LHCN-M2 (cell line): ENCODE measurements around the gene PLXNA4. TPM values are rescaled to one million over a fixed set of nuclear protein-coding genes. Genes with fewer than 3 reads are reported as not detected.

Source experiments
- DNase-seq: peaks from one replicate; pipeline ENCODE4 v3.0.0-alpha.2; 2012; ENCODE audit warnings: low read depth
- total RNA-seq: library from RNA; depleted of rRNA; stranded (reverse); fragments of >200 nt; gene quantifications from 2 replicates; pipeline ENCODE4 v1.2.3, GENCODE V29; 2014

PLXNA4 gene
- total RNA-seq, 1 experiment from 2014 or later = not detected

DNA sequence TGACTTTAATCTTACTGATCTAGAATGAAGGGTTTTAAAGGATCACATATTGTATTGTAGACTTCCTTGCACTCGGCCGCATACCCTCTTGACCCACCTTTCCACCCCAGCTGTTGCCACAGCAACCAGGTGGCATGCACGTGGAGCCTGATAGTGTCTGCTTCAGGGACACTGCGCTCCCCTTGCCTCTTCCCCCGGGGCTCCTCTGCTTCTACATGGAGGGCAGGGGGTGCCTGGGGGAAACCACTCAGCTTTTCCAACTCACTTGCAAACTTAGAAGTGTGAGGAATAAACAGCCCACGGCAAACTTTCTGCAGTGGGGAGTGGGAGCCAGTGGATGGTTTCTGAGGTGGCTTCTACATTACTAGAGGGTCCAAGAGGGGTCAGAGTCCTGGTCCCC, 458.6 kb downstream of the PLXNA4 start:
- no peak for DNase-seq

DNA sequence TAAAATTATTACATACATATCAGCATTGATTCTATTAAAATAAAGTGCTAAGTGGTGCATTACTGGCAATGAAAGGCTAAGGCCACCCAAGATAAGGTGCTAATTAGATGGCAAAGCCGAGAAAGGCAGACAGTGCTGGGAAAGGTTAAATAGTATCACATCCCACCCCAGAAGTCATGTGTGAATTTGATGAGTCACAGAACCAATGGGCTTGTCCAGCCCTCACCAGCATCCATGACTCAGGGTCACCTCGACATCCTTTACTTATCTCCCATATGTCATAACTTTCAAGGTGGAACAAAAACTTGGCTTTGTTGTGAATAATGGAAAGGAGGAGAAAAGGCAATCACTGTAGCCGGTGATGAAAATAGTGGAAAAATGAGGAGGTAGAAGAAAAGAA, 459.1 kb downstream of the PLXNA4 start:
- peak; percentile 1 for DNase-seq

GRCh38 chr7:132116369-132116768, 459.9 kb downstream of the PLXNA4 start:
- DNase-seq = no peak

GRCh38 chr7:132115758-132116157, 460.5 kb downstream of the PLXNA4 start:
- DNase-seq = no peak

GRCh38 chr7:132115028-132115427, 461.2 kb downstream of the PLXNA4 start:
- DNase-seq = no peak

DNA sequence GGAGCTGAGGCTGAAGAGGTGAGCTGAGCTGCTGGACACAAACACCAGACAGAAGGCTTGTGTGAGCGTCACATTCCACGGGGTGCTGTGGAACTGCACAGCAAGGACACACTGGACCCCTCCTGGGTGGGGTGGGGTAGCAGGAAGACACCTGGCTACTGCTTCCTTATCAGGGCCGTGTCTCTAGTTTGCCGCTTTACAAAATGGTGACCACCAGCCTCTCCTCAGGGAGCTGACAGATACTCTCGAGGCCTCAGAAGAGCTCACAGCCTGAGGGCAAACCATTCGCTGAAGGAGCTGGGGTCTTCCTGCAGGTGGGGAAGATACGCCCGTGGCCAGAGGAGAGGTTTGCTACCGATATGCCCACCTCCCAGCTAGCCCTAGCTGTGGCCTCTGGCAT, 461.9 kb downstream of the PLXNA4 start:
- DNase-seq = no peak

DNA sequence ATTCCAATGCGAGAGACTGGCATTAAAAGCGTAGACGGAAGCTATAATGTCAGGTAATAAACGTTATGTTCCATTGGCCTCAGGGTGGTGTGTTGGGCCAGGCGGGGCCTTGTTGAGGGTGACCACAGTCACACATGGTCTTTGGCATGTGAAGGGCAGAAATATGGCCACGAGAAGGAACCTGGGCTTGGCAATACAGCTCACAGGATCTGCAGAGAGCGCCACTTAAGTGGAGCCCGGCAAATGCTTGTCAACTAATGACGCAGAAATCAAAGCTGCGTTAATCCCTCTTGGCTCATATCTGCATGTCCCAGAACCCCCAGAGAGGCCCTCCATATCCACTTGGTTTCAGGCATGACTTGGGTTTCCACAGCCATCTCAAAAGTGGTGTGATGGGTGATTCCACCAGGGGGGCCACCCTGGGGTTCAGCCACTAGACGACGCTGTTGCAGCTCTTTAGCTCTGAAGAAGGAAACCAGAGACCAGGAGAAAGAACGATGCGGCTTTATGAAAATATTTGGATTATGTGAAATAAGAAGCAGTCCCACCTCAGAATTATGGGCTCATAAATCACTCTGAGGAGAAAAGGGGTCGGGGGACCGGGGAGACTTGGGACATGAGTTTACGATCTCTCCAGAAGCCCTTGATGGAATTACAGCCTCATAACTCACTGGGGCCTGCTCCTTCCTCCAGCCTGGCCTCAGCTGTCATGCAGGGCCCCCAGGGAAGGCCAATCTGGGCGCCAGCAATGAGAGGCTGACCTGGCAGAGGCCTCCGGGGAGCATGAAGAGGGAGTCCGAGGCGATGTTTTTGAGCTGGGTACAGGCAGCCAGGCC, 462.5 kb downstream of the PLXNA4 start:
- no peak for DNase-seq

GRCh38 chr7:132112657-132113056, 463.6 kb downstream of the PLXNA4 start:
- DNase-seq = no peak

DNA sequence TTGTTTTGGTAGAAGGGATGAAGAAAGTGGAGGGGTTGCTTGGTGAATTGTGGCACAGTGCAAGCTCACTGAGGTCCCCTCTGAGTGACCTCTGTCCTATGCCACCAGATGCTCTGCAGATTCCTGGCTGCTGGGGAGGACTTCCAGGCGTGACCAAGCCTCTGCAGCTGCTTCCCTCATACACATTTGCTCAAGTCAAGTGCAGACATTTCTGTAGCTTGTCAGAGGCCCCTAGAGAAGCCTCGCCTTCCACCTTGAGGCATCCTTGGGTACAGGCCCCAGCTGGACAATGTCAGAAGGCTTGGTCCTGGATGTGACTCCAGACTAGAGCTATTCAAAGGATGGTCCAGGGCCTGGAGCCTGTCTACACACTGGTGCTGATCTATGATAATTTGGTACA, 464.2 kb downstream of the PLXNA4 start:
- no peak for DNase-seq

GRCh38 chr7:132110692-132111091, 465.6 kb downstream of the PLXNA4 start:
- DNase-seq = no peak

DNA sequence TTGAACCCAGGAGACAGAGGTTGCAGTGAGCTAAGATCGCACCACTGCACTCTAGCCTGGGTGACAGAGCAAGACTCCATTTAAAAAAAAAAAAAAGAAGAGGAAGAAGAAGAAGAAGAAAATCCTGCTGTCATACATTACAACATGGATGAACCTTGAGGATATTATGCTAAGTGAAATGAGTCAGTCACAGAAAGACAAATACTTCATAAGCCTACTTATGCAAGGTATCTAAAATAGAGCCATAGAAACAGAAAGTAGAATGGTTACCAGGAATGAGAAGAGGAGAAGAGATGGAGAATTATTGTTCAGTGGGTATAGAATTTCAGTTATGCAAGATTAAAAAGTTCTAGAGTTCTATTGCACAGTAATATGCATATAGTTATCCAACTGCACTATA, 466.5 kb downstream of the PLXNA4 start:
- DNase-seq = no peak

DNA sequence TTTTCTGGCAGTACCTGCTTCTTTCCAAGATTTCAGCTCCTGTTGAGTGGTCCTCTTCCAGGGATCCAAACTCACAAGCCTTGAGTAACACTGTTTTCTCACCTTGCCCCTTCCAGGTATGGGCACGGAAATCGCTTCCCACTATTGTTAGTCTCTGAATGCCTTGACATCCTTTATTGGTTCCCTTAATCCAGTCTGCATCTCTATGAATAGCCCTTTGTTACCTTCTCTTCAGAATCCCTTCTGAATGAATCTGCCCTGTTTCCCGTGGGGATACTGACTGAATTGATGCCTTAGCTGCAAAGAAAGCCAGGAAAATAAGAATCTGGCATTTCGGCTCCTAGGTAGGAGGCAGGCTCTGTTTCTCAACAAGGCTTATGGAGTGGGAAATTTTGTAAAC, 467.7 kb downstream of the PLXNA4 start:
- DNase-seq = no peak

GRCh38 chr7:132106491-132106890, 469.8 kb downstream of the PLXNA4 start:
- no peak for DNase-seq

DNA sequence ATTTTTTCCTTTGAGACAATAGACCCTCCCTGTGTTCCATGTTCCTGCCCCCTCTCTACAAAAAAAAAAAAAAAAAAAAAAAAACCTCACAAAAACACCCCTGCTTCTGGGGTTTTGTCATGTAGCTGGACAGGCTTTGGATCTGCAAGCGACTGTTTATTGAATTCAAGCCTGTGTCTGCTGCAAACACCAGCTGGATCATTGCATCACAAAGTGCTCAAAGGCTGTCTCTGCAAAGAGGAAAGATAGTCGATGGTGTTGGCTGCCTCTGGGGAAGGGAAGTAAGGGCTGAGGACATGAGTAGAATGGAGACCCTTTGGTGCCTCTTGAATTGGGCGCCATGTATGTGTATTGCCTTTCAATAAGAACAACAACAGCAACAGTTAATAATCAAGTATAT, 471.2 kb downstream of the PLXNA4 start:
- DNase-seq = no peak

DNA sequence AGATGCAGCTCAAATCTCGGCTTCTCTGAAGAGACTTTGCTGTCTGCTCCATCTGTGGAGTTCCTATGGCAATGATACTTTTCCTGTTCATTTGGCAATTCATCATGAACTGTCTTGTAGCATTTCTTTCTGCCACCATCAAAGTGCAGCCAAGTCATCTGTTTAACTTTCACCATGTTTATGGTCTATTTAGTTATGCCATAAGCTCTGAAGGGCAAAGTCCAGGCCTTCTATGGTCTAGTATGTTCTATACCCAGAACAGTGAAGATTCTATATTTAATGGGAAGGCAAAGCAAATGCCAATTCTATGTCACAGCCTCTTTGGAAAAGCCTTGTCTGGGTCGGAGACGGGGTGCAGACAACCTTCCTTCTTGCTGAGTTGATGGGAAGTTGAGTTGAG, 472.6 kb downstream of the PLXNA4 start:
- no peak for DNase-seq

GRCh38 chr7:132102942-132103341, 473.3 kb downstream of the PLXNA4 start:
- DNase-seq = no peak

- DNase-seq = no peak
Observed at GRCh38 chr7:132102391-132102790, 473.9 kb downstream of the PLXNA4 start.

DNA sequence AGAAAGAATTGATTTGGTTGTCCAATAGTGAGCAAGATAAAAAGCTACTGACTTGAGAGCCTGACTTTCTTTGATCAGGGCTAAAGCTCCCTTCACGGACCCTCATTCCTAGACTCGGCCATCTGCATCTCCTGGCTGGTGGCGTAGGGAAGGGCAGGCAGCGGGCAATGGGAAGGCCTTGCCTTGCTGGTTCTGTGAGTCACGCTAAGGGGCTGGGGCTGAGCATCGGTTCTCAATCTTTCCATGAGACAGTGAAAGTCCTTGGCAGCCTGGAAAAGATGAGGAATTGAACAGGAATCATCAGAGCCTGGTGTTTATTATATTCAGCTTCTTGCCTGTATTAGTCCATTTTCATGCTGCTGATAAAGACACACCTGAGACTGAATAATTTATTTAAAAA, 475.3 kb downstream of the PLXNA4 start:
- no peak for DNase-seq

DNA sequence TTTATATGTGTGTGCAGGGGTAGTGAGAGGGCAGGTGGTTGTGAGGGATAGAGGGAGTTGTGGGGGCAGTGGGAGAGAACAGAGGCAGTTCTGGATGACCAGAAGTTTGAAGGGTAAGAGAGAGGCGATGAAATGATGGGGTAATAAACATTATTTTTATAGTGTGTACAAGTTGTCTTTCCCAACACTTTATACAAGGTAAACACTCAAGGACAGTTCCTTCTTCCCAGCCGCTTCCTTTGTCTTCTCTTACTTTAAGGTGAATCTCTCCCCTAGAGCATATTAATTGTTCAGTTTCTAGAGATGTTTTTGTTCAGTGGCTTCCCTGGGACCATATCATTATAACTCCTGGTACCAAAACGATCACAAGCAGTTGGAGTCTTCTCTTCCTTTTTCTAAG, 475.8 kb downstream of the PLXNA4 start:
- DNase-seq = no peak

- no peak for DNase-seq
Observed at GRCh38 chr7:132099163-132099562, 477.1 kb downstream of the PLXNA4 start.

DNA sequence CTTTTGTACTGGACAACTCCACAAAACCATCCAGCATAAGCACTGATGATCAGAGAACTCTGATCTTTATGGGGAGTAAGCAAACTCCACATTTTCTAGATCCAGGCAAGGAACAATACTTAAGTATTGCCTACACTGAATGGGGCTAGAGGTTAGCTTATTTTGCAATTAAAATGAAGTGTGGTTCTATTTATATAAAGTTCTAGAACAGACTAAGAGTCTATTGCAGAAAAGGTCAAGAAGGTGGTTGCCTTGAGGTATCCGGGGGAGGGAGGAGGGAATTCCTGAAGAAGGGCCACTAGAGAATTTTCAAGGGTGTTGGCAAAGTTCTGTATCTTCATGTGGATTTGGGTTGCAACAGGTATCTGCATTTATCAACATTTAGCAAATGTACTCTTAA, 477.9 kb downstream of the PLXNA4 start:
- DNase-seq = no peak

DNA sequence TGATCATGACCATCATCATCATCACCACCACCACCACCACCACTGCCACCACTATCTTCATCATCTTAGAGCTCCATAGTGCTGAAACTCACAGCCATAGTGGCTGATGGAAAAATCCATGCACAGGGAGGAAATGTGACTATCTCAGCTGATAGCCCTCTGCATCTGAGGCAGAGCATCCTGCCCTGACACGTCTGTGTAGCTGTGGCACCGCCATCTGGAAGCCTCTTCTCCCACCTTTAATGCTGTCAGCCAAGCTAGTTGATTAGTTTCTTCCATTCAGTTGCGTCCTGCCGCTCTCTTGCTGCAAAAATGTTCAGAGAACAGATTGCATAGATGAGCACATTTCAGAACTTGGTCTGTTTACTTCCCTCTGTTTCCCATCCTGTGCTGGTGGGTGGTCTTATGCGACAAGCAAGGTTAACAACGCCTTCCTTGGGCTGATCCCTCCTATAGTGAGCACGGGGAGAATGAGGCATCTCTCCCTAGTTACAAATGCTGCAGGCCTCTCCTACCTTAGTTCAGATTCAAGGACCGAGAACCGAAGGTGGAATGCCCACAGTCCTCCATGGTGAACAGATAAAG, 478.6 kb downstream of the PLXNA4 start:
- no peak for DNase-seq

GRCh38 chr7:132095111-132095765, 481.0 kb downstream of the PLXNA4 start:
- DNase-seq = no peak
